Measurements from ENCODE around the gene PRPF6.

DNA sequence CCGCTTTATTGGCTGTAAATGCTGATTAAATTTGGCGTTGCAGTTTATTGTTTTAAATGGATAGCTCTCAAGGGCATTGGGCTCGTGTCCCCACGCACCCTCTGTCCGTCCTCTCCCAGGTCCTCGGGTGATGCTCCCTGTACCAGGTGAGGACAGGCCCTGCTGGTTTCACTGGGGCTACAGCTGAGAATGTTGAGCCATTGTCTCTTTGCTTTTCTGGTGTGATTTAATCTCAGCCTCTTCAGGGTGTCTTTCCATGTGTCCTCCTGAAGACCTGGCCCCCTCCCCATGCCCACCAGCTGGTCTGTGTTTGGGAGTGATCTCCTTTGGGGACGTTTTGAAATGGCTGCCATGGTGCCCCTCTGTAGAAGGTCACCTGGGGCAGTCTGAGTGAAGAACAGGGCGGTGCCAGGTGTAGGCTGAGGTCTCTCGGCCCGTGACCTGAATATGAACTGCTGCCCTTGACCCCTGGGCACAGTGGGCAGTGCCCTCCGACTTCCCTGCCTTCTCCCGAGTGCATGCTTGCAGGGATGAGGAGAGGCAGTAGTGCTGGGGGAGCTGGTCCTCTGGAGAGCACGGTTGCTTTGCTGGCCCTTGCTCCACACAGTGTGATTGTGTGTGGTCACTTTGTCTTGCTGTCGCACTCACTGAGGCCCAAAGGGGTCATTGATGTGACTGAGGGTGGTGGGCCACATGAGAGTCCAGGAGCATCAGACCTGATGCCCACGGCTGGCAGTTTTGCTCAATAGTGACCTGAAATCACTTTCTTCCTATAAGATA, 42.6 kb downstream of the PRPF6 start:
- TF ChIP-seq CTCF (IDR thresholded peaks at IDR 0.05) (no peak), POLR2A (IDR thresholded peaks at IDR 0.05) (no peak)

Measured in body of pancreas (tissue), 4 donors.